MV-4-11 (cell line): Measurements from ENCODE around the gene SRC.
"Not testable (repeated sequence)": the region's sequence is repeated elsewhere in the genome, so short reads cannot be mapped to it uniquely, and the experiment has no call there.

Source experiments
- DNase-seq: peaks from one replicate; lab custom pipeline; 2025; lab: John Stamatoyannopoulos, UW

SRC gene

DNA sequence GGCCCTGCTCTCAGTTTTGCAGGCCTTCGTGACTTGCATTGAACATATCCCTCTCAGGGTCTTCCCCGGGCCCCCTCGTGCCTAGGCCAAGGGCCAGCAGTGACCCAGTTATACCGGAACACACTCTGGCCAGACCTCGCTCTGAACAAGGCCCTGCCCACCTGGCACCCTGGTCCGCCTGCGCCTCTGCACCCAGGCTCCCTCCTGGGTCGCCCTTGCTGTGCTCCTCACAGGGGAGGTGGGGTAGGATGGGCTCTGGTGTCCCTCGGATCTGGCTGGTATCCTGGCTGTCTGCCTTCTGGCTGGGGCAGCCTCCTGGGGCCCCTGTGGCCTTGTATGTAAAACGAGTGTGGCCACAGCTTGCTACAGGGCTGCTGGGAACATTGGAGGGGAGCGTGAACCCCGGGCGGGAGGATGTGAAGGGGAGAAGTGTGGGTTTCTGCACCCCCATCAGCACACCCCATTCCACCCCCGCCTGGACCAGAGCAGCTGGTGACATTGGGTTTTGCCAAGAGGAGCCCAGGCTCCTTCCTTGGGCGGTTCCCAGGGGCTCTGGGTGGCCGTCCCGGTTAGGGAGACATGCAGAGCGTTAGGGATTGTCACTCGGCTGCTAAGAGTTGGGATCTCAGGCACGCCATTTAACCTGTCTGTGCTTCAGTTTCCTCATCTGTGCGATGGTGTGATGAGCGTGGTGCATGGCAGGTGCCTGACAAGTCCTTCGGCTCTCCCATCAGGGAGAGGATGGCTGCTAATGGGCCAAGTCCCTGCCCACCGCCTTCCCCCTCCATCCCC, 17.5 kb downstream of the SRC start:
- no peak for DNase-seq

DNA sequence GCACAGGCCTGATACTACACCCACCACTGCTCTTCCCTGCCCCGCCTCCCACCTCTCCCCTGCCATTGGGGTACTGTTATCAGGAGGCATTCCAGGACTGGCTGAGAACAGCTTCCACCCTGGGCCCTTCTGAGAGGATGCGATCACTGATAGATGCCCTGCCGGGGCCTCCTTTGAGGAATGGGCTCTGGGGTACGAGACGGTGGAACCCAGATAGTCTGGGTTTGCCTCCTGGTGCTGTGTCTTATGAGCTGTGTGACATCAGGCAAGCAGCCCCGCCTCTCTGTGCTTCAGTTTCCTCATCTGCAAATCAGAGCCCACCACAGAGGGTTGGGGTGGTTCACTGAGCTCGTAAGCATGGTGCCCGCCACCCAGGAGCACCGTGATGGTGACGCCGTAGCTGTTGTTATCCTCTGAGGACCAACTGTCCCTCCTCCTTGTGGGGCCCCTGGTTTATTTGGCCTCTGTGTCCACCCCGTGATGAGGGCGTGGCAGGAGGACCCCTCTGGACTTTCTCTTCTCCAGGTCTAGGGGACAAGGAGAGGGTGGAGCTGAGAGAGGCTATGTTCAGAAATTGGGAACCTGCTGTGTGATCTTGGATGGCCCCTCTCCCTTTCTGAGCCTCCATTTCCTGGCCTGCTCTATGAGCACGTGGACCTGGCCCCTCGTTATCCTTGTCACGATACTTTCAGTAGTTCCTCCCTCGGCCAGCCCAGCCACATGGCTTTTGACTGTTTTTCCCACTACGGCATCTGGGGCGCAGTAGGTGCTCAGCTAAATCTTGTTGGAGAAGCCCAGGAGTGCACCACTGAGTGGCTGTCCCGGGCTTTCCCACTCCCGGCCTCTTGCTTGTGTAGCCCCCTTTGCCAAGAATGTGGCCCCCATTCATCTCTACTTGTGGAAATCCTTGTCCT, 18.3 kb downstream of the SRC start:
- DNase-seq, result no peak

DNA sequence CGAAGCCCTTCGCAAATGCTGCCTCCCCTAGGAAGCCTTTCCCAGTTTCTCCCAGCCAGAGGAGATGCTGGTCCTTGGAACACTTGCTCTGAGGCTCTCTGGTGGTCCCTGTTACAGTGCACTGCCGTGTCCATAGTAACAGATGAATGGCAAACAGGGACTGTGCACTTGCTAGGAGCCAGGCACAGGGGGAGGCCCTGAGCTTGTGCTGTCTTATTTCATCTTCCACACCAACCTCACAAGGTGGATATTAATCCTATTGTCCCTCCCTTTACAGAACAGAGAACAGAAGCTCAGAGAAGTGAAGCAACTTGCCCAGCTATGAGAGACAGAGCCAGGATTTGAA, 19.0 kb downstream of the SRC start:
- no peak for DNase-seq

DNA sequence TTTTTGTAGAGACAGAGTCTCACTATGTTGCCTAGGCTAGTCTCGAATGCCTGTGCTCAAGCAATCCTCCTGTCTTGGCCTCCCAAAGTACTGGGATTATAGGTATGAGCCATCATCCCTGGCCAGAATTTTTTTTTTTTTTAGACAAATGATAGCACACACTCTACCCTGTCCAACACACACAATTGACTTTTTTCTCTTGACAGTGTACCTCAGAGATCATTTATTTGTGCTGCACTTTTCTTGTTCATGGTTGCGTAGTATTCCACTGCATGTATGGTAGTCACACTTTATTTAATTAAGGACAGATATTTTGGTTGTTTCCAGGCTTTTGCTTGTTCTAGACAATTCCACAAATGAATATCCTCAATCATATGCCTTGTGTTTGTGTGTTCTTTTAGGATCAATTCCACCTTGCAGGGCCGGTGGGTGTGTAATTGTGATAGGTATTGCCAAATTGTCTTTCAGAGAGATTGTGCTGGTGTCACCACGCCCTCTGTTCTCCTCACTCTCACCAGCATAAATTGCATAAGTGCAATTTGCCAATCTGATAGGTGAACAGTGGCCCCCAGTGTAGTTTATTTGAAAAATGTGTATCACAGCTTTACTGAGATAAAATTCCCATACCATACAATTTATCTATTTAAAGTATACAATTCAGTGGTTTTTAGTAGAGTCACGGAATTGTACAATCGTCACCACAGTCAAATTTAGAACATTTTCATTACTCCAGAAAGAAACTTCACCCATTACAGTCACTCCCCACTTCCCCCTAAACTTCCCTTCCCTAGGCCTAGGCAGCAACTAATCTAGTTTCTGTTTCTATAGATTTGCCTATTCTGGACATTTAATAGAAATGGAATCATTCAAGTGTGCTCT, 20.1 kb downstream of the SRC start:
- peak; percentile 94 for DNase-seq

DNA sequence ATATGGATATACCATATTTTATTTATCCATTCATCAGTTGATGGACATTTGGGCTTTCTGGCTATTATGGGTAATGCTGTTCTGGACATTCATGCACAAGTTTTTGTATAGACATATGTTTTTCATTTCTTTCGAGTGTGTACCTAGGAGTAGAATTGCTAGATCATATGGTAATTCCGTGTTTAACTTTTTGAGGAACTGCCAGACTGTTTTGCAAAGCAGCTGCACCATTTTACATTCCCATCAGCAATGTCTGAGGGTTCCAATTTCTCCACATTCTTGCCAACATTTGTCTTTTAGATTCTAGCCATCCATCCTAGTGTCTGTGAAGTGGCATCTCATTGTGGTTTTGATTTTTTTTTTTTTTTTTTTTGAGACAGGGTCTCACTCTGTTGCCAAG, 20.8 kb downstream of the SRC start:
- DNase-seq, result peak; percentile 40

DNA sequence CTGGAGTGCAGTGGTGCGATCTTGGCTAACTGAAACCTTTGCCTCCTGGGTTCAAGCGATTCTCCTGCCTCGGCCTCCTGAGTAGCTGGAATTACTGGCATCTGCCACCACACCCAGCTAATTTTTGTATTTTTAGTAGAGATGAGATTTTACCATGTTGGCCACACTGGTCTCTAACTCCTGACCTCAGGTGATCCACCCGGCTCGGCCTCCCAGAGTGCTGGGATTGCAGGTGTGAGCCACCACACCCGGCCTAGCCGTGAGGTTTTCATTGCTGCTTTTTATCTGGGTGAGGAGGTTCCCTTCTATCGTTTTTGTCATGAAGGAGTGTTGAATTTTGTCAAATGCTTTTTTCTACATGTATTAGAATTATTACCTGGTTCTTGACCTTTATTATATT, 23.9 kb downstream of the SRC start:
- DNase-seq, result no peak

DNA sequence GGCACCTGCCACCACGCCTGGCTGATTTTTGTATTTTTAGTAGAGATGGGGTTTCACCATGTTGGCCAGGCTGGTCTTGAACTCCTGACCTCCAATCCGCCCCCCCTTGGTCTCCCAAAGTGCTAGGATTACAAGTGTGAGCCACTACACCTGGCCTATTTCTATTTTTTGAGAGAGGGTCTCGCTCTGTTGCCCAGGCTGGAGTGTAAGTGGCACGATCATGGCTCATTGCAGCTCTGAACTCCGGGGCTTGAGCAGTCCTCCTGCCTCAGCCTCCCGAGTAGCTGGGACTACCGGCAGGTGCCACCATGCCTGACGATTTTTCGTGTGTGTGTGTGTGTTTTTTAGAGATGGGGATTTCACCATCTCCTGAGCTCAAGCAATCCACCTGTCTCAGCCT, 25.9 kb downstream of the SRC start:
- DNase-seq, result not testable (repeated sequence)

DNA sequence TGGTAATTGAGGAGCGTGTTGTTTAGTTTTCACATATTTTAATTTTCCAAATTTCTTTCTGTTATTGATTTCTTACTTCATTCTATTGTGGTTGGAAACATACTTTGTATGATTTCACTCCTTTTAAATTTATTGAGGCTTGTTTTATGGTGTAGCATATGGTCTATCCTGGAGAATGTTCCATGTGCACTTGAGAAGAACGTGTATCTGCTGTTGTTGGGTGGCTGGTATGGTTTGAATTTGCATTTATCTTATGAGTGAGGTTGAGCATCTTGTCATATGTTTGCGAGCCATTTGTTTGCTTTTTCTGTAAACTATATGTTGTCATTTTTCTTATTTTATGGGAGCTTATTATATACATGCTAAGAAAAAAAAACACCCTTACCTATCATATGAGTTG, 26.5 kb downstream of the SRC start:
- DNase-seq, result no peak

DNA sequence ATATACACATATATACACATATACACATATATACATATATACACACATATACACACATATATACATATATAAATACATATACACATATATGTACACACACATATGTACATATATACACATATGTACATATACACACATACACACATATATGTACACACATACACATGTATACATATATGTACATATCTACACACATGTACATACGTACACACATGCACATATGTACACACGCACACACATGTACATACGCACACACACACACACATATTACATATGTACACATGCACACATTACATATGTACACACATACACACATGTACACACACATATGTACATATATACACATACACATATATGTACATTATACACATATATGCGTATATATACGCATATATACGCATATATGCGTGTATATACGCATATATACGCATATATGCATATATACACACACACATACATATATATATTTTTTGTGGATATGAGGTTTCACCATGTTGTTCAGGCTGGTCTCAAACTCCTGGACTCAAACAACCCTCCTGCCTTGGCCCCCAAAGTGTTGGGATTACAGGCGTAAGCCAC, 27.2 kb downstream of the SRC start:
- DNase-seq, result no peak

DNA sequence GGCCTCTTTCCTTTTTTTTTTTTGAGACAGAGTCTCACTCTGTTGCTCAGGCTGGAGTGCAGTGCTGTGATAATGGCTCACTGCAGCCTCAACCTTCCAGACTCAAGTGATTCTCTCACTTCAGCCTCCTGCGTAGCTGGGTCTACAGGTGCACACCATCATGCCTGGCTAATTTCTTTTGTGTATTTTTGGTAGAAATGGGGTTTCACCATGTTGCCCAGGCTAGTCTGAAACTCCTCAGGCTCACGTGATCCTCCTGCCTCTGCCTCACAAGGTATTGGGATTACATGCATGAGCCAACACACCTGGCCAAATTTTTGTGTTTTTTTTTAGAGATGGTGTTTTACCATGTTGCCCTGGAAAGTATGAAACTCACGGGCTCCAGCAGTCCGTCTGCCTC, 29.3 kb downstream of the SRC start:
- no peak for DNase-seq

DNA sequence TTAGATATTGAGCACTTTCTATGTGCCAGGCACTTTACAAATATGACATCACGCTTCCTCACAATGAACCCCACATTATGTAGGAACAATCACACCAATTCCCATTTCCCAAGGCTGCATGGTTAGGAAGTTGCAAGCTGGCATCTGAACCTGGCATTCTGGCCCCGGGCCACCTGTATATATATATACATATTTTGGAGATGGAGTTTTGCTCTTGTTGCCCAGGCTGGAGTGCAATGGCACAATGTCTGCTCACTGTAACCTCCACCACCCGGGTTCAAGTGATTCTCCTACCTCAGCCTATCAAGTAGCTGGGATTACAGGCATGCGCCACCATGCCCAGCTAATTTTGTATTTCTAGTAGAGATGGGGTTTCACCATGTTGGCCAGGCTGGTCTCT, 30.4 kb downstream of the SRC start:
- DNase-seq, result no peak

DNA sequence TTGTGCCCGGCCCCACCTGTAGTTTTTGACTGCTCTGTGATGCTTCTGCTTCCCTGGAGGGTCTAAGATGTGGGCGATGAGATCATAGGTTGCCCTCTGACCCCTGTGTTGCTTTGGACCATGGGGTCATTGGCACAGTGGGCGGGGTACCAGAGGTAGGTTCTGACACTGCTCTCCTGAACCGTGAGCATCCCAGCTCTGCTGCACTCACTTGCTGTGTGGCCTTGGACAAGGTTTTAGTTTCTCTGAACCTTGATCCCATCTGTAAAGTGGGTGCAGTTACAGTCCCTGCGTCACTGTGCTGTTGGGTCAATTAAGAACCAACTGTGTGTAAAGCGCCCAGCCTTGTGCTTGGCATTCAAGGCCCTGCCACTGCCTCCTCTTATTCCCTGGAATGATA, 30.9 kb downstream of the SRC start:
- no peak for DNase-seq

DNA sequence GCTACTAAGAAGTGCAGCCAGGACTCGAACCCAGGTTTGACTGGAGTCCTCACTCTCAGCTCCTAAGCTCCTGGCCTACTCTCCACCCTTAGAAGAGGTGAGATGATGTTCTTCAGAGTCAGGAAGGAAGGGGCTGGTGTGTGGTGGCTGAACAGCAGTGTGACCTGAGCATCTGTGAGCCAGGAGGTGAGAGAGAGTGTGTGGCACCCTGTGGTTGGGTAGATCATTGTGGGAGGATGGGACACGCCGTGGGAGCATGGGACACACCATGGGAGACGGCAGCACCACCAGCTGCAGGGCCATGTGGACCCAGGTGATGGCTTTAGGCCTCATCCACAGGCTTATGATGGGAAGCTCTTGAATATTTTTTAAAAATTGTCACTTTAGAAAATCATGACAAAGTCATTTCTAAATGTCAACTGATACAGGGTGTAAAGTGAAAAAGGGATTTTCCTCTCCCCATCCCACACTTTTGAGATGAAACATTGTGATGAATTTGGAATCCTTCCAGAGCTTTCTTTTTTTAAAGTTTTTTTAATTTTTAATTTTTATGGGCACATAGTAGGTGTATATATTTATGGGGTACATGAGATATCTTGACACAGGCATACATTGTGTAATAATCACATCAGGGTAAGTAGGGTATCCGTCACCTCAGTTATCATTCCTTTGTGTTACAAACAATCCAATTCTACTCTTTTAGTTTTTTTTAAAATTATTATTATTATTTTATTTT, 31.6 kb downstream of the SRC start:
- no peak for DNase-seq

DNA sequence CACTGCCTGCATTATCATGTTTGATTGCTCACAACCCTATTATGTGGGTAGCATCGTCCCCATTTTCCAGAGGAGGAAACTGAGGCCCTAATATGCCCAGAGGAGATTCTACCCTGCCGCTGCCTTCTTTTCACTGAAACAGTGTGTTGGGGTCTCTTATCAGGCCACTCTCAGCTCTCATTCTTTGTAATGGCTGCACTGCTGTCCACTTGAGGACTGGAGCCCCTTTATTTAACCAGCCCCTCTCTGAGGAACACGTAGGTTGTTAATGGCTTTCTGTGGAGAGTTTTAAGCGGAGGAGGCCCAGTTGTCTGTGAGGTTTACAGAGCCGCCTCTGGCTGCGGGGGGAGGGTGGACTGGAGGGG, 32.5 kb downstream of the SRC start:
- DNase-seq, result no peak

DNA sequence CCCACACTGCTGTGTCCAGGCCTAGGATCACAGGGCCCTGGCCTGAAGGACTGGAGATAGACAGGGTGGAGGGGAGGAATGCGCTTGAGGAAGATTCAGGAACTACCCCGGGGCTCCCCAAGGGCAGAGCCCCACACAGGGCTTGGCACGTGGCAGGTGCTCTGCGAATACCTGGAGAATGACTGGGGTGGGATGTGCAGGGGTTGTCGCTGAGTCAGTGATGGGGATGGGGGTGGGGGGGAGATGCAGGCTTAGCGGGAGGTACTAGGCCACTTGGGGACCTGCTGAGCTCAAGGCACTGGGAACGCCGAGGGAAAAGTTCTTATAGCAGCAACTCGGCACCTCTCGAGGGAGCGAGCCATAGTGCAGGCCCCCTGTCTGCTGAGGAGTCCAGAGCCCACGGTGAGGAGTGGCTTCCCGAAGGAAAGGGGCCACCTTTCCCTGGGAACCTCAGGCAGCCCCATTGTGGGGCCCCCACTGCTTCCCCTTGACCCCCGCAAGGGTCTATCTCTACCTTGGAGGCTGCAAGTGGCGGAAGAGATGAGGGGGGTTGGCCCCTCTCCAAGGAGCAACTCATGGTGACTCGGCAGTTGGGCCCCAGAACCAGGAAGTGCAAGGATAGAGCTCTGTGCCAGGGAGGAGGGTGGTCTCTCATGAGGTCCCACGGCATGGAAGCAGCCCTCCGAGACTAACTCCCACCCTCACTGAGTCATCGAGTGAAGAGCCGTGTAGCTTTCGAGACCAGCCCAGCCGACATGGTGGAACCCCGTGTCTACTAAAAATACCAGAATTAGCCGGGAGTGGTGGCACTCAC, 33.1 kb downstream of the SRC start:
- no peak for DNase-seq

DNA sequence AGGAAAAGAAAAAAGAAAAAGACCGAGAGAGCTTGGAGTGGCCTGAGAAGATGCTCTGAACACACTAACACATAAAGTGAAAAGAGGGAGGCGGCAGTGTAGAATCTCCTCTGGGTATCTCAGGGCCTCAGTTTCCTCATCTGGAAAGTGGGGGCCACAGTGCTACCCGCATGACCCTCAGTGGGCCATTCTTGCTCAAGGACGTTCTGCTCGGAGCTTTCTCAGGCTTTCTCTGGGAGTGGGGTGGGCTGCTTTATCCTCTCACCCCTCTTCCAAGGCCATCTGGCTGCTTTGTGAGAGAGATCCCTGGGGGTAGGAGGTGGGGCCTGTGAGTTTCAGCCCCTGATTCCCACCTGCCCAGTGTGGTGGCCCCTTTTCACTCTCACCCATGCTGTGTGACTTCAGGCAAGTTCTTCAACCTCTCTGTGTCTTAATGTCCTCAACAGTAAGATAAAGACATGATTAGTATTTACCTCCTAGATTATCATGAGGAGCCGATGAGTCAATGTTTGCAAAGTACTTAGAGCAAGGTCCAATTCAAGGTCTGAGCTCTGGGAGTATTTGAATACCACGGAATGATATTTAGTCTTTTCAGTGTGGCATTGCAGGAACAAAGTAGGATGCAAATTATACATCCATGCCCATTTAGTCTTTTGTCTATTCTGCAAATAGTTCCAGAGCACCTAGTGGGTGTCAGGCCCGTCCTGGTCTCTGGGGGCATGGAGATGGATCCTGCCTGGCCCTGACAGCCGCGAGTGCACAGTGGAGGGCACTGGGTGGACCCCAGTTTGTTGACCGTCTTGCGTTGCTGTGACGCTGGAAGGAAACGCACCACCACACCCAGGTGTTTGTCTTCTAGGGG, 34.3 kb downstream of the SRC start:
- DNase-seq, result no peak

DNA sequence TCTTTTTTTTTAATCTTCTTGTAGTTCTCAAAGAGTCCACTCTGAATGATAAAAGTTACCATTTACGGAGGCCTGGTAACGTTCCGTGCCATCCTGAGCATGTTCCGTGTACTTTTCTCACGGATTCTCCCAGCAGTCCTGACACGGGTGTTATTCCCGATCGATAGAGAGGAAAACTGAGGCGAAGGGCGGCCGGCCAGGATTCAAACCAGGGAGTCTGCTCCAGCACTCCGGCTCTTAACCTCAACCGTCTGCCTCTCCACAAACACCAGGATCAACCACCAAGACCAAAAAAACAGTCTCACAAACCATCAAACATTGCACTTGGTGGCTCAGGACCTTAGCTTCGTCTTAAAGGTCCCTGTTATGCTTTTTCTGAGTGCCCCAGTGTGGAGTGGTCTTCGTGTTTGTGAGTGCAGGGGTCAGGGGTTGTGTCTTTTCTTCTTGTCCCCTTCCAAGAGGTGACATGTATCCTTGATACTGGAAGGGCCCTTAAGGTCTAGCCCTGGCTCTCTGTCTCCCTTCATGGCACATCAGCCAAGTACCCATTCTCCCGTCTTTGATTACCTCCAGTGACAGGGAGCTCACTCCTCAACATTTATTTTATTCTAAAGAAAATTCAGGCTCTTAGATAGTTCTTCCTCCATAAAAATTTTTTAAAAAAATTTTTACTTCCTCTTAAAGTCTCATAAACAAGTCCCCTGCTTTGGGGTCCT, 35.1 kb downstream of the SRC start:
- no peak for DNase-seq

DNA sequence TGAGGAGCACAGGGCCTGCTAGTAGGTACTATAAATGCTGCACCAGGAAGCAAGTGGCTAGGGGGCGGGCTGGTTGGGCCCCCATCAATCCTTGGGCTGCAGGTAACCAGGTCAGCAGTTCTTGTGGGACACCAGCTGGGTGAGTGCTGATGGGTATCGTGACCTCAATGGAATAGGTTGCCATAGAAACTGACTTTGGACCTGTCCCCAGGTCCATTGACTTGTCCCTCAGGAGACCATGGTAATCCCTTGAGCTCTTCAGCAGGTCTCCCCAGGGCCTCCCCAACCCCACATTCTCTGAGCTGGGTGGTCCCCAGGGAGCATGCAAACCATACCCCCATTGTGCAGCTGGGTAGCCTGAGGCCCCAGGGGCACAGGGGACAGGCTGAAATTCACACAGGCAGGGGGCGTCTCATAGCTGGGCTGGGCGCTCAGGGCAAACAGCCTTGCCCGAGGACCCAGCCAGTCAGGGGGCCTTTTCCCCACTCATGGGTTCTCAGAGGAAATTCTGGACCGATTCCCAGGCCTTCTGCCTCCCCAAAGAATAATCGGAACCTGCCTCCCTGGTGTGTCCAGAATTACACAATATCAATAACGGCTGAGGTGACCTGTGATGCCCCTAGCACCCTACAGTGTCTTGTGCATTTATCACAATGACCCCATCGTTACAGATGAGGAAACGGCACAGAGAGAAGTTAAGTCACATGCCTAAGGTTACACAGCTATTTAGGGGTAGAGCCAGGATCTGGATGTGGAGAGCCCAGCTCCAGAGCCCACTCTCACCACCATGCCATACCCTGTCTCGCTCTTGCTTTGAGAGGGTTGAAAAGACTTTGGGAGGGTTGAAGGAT, 35.9 kb downstream of the SRC start:
- DNase-seq, result no peak
